C1 segment of cervical spinal cord (tissue), 14 donors: ENCODE measurements around the gene RNF187.

Experiments used
- DNase-seq, 14 donors: peaks; one replicate each; lab custom pipeline; 2025; lab: John Stamatoyannopoulos, UW

Gene RNF187

GRCh38 chr1:228508840-228509415 lies 21.7 kb downstream of the RNF187 start:
- no peak for DNase-seq

GRCh38 chr1:228510101-228510802 lies 23.1 kb downstream of the RNF187 start:
- DNase-seq: peak in 1 of 14 donors; percentile 62

- no peak for DNase-seq
These were observed 23.7 kb downstream of the RNF187 start for GRCh38 chr1:228510803-228511413.

GRCh38 chr1:228511546-228512445 lies 24.6 kb downstream of the RNF187 start:
- DNase-seq: no peak

GRCh38 chr1:228512781-228513198 lies 25.6 kb downstream of the RNF187 start:
- DNase-seq: no peak

- DNase-seq: no peak
These were observed 26.2 kb downstream of the RNF187 start for GRCh38 chr1:228513236-228513900.

- DNase-seq: no peak
These were observed 27.2 kb downstream of the RNF187 start for GRCh38 chr1:228514421-228514820.

GRCh38 chr1:228515200-228515834 lies 28.1 kb downstream of the RNF187 start:
- no peak for DNase-seq

GRCh38 chr1:228517655-228518054 lies 30.5 kb downstream of the RNF187 start:
- no peak for DNase-seq

- no peak for DNase-seq
These were observed 40.4 kb downstream of the RNF187 start for GRCh38 chr1:228527596-228527995.

- no peak for DNase-seq
These were observed 41.4 kb downstream of the RNF187 start for GRCh38 chr1:228528612-228529011.

- no peak for DNase-seq
These were observed 43.0 kb downstream of the RNF187 start for GRCh38 chr1:228530086-228530758.

GRCh38 chr1:228530951-228531731 lies 44.0 kb downstream of the RNF187 start:
- no peak for DNase-seq

GRCh38 chr1:228538831-228539230 lies 51.6 kb downstream of the RNF187 start:
- DNase-seq: no peak

- no peak for DNase-seq
These were observed 53.2 kb downstream of the RNF187 start for GRCh38 chr1:228540161-228540917.

GRCh38 chr1:228541725-228542124 lies 54.5 kb downstream of the RNF187 start:
- DNase-seq: no peak

GRCh38 chr1:228542376-228542775 lies 55.2 kb downstream of the RNF187 start:
- DNase-seq: no peak

GRCh38 chr1:228542981-228543380 lies 55.8 kb downstream of the RNF187 start:
- DNase-seq: no peak

- no peak for DNase-seq
These were observed 56.2 kb downstream of the RNF187 start for GRCh38 chr1:228543396-228543795.
